ENCODE data around the gene KRT76. TPM values are rescaled to one million over a fixed set of nuclear protein-coding genes. Genes with fewer than 3 reads are reported as not detected.

Gene KRT76
- polyA plus RNA-seq, 1 of the 3 experiments (the other 2 are of a cell fraction), result not detected

DNA sequence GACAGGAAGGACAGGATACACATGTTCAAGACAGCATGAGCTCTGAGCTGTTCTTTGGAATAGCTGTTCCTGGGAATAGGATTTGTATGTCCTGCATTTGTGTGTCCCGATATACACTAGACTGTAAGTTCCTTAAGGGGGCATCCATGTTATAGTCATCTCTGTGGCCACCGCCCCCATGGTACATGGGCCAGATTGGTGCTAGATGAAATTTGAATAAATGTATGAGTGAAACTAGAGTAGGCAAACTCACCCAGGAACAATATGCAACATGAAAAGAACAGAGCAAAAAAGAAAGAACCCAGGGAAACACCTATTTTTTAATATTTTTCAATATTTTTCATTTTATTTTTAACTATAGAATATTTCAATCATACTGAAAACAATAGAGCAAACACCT lies 48.8 kb downstream of the KRT76 start:
- Histone ChIP-seq H3K27me3 (ENCODE audit: insufficient read depth) (peaks cover 30% of the 10 kb centered on the region), H3K4me2 (no peak overlapping the region), H4K20me1 (ENCODE audit: insufficient read depth) (no peaks in the 10 kb centered on the region), H3F3A (replicated peaks; ENCODE audit: insufficient read depth) (no peaks in the 10 kb centered on the region), H3K9me3 (no peaks in the 10 kb centered on the region), H2AFZ (ENCODE audit: low read depth) (no peak overlapping the region), H3K79me2 (ENCODE audit: insufficient read depth) (no peaks in the 10 kb centered on the region), H3K36me3 (replicated peaks in 1 of 2; ENCODE audit: control insufficient read depth in 1 of 2, insufficient read depth in 2 of 2, low read length in 1 of 2) (no peaks in the 10 kb centered on the region), H3K4me3 (ENCODE audit: low read depth in 2 of 2, low read length in 1 of 2) (no peak overlapping the region), H3K4me1 (ENCODE audit: control insufficient read depth in 1 of 2, insufficient read depth in 2 of 2, low read depth in 1 of 2, low read length in 1 of 2) (no peaks in the 10 kb centered on the region), H3K9me2 (no peaks in the 10 kb centered on the region), H3K9ac (no peak overlapping the region), H3K27ac (ENCODE audit: low read depth in 2 of 2, low read length in 1 of 2) (no peak overlapping the region)
- DNase-seq, result no peak
- POLR2A ChIA-PET, result no interaction called here
- WGBS (ENCODE audit: low lambda C conversion rate), result 44% methylated on average over 2 of the region's 2 CpGs
- TF ChIP-seq MAX (IDR thresholded peaks at IDR 0.05; ENCODE audit: low read depth) (no peak), TCF12 (IDR thresholded peaks at IDR 0.05) (no peak)
- CTCF ChIA-PET, result no interaction called here

DNA sequence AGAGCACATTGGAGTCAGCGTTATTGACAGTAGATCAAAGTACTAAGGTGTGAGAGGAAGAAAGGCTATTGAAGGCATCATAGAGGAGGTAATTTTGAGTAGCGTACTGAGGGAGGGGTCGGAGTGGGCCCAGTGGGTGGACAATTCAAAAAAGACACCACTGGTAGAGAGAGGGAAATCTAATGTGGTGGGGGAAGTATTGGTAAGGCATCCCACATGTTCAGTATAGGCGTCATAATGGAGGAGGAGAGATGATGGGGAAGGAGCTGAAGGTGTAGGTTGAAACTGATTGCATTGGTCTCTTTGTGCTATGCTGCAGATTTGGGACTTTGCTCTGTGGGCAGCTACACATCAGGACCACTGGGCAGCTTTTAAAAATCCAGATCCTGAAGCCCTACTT lies 50.1 kb downstream of the KRT76 start:
- TF ChIP-seq GABPA (IDR thresholded peaks at IDR 0.05; ENCODE audit: low read depth) (no peak), RCOR1 (IDR thresholded peaks at IDR 0.05; ENCODE audit: low read length) (no peak), ZBTB33 (IDR thresholded peaks at IDR 0.05; ENCODE audit: borderline replicate concordance, low read depth) (no peak), TAF1 (IDR thresholded peaks at IDR 0.05; ENCODE audit: borderline replicate concordance, low read depth, low read length) (no peak), JUND (IDR thresholded peaks at IDR 0.05) (no peak), YY1 (IDR thresholded peaks at IDR 0.05; ENCODE audit: low read depth) (no peak), NRF1 (IDR thresholded peaks at IDR 0.05; ENCODE audit: low read depth, low read length) (no peak), FOXJ3 (CRISPR knock-in tag; IDR thresholded peaks at IDR 0.05) (no peak), MXI1 (IDR thresholded peaks at IDR 0.05; ENCODE audit: low read depth, low read length) (no peak), FOSL2 (IDR thresholded peaks at IDR 0.05; ENCODE audit: borderline replicate concordance, low read depth) (no peak)
- TF ChIP-seq, protein P1, sequence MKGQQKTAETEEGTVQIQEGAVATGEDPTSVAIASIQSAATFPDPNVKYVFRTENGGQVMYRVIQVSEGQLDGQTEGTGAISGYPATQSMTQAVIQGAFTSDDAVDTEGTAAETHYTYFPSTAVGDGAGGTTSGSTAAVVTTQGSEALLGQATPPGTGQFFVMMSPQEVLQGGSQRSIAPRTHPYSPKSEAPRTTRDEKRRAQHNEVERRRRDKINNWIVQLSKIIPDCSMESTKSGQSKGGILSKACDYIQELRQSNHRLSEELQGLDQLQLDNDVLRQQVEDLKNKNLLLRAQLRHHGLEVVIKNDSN (IDR thresholded peaks at IDR 0.05; ENCODE audit: borderline replicate concordance, low read depth), result no peak
- TF ChIP-seq, protein P2, sequence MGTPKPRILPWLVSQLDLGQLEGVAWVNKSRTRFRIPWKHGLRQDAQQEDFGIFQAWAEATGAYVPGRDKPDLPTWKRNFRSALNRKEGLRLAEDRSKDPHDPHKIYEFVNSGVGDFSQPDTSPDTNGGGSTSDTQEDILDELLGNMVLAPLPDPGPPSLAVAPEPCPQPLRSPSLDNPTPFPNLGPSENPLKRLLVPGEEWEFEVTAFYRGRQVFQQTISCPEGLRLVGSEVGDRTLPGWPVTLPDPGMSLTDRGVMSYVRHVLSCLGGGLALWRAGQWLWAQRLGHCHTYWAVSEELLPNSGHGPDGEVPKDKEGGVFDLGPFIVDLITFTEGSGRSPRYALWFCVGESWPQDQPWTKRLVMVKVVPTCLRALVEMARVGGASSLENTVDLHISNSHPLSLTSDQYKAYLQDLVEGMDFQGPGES (IDR thresholded peaks at IDR 0.05; ENCODE audit: low read depth, low read length), result no peak
- TF ChIP-seq, protein P3, sequence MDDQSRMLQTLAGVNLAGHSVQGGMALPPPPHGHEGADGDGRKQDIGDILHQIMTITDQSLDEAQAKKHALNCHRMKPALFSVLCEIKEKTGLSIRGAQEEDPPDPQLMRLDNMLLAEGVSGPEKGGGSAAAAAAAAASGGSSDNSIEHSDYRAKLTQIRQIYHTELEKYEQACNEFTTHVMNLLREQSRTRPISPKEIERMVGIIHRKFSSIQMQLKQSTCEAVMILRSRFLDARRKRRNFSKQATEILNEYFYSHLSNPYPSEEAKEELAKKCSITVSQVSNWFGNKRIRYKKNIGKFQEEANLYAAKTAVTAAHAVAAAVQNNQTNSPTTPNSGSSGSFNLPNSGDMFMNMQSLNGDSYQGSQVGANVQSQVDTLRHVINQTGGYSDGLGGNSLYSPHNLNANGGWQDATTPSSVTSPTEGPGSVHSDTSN (IDR thresholded peaks at IDR 0.05), result no peak
- Histone ChIP-seq H4K20me1 (ENCODE audit: insufficient read depth) (no peaks in the 10 kb centered on the region), H3K27ac (ENCODE audit: low read depth in 2 of 2, low read length in 1 of 2) (no peak overlapping the region), H3K27me3 (ENCODE audit: insufficient read depth) (peaks cover 30% of the 10 kb centered on the region), H3F3A (replicated peaks; ENCODE audit: insufficient read depth) (no peaks in the 10 kb centered on the region), H3K79me2 (ENCODE audit: insufficient read depth) (no peaks in the 10 kb centered on the region), H3K9me3 (no peaks in the 10 kb centered on the region), H3K9me2 (no peaks in the 10 kb centered on the region), H3K9ac (no peak overlapping the region), H3K4me3 (ENCODE audit: low read depth in 2 of 2, low read length in 1 of 2) (no peak overlapping the region), H3K36me3 (replicated peaks in 1 of 2; ENCODE audit: control insufficient read depth in 1 of 2, insufficient read depth in 2 of 2, low read length in 1 of 2) (no peaks in the 10 kb centered on the region), H3K4me2 (no peak overlapping the region), H3K4me1 (ENCODE audit: control insufficient read depth in 1 of 2, insufficient read depth in 2 of 2, low read depth in 1 of 2, low read length in 1 of 2) (no peaks in the 10 kb centered on the region), H2AFZ (ENCODE audit: low read depth) (no peak overlapping the region)
- 26% methylated on average over 4 of the region's 4 CpGs for WGBS (ENCODE audit: low lambda C conversion rate)
- CTCF ChIA-PET, result no interaction called here
- DNase-seq, result no peak
- POLR2A ChIA-PET, result no interaction called here

Measured in SK-N-SH (cell line).